GM04504 (cell line): ENCODE measurements around the gene ACTRT2.

Source experiments
- DNase-seq: peaks from one replicate; pipeline ENCODE4 v3.0.0-alpha.2; 2012; ENCODE audit warnings: low read depth

ACTRT2 gene

DNA sequence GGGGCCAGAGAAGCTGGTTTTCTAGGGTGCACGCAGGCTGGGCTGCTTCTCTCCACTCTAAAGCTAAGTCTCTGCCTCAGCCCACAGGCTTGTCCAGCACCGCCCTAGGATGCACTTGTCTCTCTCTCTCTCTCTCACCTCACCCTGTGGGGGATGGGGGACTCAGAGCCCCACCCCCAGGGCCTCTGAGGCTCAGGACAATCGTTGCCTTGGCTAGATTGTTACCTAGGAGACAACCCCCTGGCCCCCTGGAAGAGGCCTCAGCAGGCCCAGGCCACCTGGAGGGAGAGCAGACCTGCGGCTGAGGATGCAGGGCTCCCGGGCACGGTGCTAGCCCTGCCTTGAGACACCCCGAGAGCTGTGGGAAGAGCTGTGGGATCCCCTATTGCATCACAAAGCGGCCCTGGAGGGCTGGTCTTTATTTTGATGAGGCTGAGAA lies at the start of gene ACTRT2:
Gene ACTRT2, plus strand, starts transcription at position 235 of the 439 bp plus-strand sequence. CDS start 220 bp downstream, outside the sequence.
- DNase-seq: no peak

DNA sequence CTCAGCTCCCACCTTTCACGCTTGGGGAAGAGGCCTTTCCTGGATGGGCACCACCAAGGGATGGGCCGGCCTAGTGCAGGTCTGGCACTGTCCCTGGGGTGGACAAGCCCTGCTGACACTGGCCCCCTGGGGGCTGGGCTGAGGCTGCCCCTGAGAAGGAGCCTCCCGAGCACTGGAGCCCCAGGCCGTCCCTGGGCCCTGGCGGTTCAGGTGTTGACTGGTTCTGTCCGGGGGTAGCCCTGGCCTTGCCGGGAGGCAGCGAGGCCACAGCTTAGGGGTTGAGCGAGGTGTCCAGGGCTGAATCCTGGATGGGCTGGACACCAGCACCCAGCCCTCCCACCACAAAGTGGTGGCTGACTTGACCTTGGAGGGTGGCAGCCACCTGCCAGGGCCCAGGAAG lies 49.7 kb upstream of the ACTRT2 start:
- no peak for DNase-seq

- no peak for DNase-seq
Observed at GRCh38 chr1:2972011-2972878, 49.0 kb upstream of the ACTRT2 start.

- no peak for DNase-seq
Observed at GRCh38 chr1:2972879-2973575, 48.2 kb upstream of the ACTRT2 start.

GRCh38 chr1:2973601-2974593 lies 47.4 kb upstream of the ACTRT2 start:
- DNase-seq: no peak

DNA sequence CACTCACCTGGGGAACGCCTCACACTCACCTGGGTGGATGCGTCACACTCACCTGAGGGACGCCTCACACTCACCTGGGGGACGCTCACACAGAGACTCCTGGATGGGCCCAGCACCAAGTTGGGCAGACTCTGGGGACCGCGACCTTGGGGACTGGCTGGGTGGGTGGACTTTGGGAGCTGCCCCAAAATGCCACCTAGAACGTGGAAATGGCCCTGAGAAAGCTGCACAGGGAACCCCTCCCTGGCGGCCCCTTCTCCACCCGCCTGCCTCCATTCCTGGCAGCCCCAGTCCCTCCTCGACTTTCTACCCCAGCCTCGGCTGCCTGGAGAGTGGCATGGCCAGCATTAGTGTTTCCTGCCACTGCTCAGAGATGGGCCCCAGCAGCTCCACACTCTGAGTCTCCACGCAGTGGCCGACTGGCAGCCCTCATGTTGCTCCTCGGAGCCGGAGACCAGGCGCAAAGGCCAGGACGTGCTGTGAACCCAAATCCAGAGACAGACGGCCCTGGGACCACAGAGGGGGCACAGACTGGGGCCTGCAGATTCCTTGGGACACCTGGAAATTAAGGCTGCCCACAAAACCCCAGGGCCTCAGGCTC lies 46.5 kb upstream of the ACTRT2 start:
- no peak for DNase-seq

DNA sequence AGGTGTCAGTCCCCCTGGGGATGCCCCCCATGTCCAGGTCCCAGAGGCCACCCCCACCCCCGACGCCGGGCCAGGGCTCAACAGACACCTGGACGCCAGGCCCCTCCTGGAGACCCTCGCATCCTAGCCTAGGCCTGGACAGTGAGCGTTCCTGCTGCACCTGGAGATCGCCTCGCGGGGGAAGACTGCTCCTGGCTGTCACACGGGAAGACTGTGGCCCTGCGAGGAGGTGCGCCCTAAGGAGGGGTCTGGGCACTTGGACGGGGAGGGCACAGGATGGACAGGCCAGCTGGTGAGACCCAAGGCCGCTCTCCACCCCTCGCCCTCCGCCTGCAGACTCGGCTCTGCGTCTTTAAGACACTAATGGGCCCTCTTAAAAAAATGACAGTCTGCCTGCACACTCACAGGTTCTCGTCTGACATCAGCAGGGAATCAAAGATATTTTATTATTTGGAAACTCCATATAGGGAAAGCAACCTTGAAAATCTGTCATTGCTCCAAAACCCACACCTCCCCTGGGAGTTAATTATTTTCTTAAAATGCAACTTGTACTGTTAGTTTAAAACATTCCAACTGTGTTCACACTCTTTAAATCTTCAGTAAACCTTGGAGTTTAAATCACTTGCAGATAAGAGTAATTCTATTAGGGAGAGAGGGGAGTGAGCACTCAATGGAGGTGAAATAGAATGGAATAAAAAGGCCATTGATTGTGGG lies 45.6 kb upstream of the ACTRT2 start:
- no peak for DNase-seq

DNA sequence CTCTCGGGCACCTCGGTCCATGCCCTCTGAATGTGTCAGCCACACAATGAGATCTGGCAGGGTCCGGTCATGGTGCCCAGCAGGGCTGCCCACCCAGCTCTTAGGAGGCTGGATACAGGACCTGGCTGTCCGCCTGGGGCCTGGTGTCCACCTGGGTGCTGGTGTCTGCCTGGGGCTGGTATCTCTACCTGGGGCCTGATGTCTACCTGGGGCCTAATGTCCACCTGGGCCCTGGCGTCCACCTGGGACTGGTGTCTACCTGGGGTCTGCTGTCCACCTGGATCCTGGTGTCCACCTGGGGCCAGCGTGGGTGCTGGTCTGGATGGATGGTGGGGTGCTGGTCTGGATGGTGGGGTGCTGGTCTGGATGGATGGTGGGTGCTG lies 45.1 kb upstream of the ACTRT2 start:
- no peak for DNase-seq

DNA sequence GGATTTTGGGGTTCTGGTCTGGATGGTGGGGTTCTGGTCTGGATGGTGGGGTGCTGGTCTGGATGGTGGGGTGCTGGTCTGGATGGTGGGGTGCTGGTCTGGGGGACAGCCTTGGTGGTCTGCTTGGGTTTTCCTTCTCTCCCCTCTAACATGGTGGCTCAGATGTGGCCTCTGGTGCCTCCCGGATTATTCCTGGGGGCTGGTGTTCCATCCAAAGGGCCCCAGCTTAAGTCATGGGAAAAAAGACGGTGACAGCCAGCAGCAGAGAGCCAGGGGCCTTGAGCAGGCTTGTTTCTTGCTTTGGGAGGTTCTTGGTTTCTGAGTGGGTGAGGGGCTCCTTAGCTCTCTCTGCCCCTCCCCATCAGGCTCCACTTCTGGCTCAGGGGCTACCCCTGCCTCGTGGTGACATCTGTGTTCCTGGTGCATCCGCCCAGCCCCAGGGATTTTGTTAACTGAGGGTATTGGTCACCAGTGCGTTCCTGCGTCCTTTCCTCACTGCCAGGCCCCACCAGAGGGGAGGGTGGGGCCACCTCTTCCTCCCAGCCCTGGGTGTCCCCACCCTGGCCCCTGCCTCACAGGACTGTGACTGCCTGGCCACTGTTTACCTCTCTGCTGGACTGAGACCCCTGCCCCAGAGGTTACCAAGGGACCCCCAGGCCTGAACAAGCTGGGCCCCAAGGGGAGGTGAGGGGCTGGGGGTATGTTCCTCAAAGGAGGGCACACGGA lies 43.2 kb upstream of the ACTRT2 start:
- DNase-seq: no peak

GRCh38 chr1:2978691-2979190 lies 42.5 kb upstream of the ACTRT2 start:
- DNase-seq: no peak

- no peak for DNase-seq
Observed at GRCh38 chr1:2979191-2980072, 41.8 kb upstream of the ACTRT2 start.

DNA sequence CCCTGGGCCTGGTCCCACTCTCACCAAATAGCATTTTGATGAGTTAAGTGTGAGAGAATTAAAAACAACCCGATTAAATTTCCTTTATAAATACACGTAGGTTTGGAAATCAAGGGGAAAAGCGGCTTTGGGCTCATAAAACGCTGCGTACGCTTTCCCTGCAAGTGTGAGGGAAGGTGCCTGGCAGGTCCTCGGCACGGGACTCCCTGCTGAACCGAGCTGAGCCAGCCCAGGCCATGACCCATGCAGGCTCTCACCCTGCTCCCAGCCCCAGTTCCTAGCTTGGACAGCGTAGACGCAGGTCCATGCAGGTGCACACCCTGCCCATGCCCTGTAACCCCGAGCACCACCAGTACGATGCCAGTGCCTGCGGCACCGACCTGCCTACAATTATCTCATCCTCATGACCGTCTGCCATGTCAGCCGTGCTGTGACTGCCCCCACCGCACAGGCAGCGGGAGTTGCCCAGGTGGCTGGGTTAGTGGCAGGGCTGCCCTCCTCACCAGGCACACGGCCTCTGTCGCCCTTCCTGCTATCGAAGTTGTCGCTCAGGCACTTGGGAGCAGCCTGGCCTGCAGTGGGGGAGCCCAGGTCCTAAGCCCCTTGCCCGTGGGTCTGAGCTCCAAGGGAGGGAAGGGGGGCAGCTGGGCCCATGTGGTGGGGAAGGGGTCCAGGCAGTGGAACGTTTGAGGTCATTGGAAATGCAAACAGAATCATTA lies 41.0 kb upstream of the ACTRT2 start:
- no peak for DNase-seq

- DNase-seq: no peak
Observed at GRCh38 chr1:2980849-2981248, 40.4 kb upstream of the ACTRT2 start.

DNA sequence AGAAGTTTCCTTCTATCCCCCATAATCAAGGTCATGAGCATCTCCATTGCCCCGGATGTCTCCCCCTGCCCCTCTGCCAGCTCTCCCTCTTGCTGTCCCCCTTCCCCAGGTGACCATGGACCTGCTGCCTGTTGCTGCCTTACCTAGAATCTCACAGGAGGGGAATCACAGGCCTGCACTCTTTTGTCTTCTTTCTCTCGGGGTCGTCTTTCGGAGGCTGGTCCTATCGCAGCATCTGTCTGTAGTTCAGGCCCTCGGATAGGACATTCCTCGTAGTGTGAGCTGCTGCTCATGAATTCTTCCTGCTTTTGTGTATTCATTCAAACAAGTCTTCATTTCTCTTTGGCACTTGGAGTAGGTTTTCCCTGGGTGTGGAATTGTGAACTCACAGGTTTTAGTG lies 39.9 kb upstream of the ACTRT2 start:
- DNase-seq: no peak

GRCh38 chr1:2981981-2982614 lies 39.2 kb upstream of the ACTRT2 start:
- no peak for DNase-seq

- DNase-seq: no peak
Observed at GRCh38 chr1:2982615-2983318, 38.5 kb upstream of the ACTRT2 start.

GRCh38 chr1:2983319-2983705 lies 38.0 kb upstream of the ACTRT2 start:
- DNase-seq: no peak
